GM12891 (cell line): ENCODE data around the gene JAM3.
"Not testable (repeated sequence)": the region's sequence is repeated elsewhere in the genome, so short reads cannot be mapped to it uniquely, and the experiment has no call there.

Source experiments
- DNase-seq: peaks from one replicate; pipeline ENCODE4 v3.0.0; 2011; ENCODE audit warnings: low spot score; ENCODE audit not compliant: insufficient read length
- FAIRE-seq: peaks from 2 replicates; lab custom pipeline; 2011; peaks lifted over from hg19 to GRCh38; lab: Jason Lieb, UNC
- PAX5 ChIP-seq: IDR thresholded peaks from 2 replicates; pipeline ENCODE4 v1.6.1; 2011; ENCODE audit warnings: low read length, moderate library complexity, mild to moderate bottlenecking; ENCODE audit not compliant: insufficient read depth, severe bottlenecking
- POLR2A ChIP-seq: IDR thresholded peaks from 2 replicates; pipeline ENCODE4 v1.6.1; 2011; ENCODE audit warnings: low read depth, low read length, control low read depth
- POLR2AphosphoS5 ChIP-seq: IDR thresholded peaks from 2 replicates; pipeline ENCODE4 v1.6.1; 2011; ENCODE audit warnings: low read depth, low read length, control low read depth
- POU2F2 ChIP-seq: IDR thresholded peaks from 2 replicates; pipeline ENCODE4 v1.6.1; 2011; ENCODE audit warnings: low read depth, mild to moderate bottlenecking, control low read depth, low read length, moderate library complexity
- SPI1 ChIP-seq: IDR thresholded peaks from 2 replicates; pipeline ENCODE4 v1.6.1; 2011; ENCODE audit warnings: low read depth, low read length, control low read depth
- TAF1 ChIP-seq: IDR thresholded peaks from 2 replicates; pipeline ENCODE4 v1.6.1; 2011; ENCODE audit warnings: low read depth, low read length, control low read depth

The JAM3 gene

GRCh38 chr11:134070342-134070845 lies 1.5 kb downstream of the JAM3 start:
- TF ChIP-seq PAX5: no peak
- FAIRE-seq: no peak
- no peak for DNase-seq

DNA sequence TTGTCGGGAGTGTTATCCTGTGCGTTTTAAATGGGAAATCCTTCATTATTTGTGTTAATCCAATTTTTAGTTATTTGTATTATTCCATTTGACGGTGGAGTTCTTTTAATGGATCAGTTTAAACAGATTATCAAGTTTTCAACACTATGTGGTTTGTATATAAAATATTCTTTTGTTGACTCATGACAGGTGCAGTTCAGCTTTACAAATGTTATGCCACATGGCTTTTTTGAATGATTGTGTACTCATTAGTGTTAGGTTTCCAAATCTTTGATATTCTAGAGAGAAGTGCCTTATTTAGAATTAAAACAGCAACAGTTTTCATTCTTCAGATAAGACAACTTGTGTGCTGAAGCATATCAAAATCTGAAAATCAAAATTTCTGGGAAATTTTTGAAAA lies 2.4 kb downstream of the JAM3 start:
- FAIRE-seq (no peak), DNase-seq (no peak)
- no peak for TF ChIP-seq SPI1
- no peak for TF ChIP-seq POU2F2

DNA sequence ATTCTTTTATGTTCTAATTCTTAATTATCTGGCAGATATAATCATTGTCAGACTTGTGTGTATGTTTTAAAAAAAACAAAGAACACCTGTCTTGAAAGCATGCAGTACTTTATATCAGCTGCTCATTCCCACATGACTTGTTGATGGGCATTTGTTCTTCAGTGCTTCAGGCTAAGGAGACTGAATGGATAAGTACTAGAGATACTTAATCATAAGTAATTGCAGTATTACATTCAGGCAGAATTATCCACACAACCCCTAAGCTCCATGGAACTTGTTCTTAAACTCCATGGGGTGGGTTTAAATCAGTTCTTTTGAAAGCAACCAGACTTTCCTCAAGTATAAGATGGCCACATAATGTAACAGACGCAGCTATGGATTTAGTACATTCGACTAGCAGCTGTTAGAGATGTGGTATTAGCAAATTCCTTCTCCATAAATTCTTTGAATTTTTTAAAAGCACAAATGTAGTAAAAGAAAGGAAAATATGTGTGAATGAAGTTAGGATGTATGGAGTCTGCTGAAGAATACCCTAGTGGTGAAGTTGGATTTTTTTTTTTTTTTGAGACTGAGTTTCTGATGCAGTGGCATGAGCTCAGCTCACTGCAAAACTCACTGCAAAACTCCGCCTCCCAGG lies 3.0 kb downstream of the JAM3 start:
- no peak for DNase-seq
- TF ChIP-seq POLR2AphosphoS5 (no peak), PAX5 (no peak), POU2F2 (no peak), TAF1 (no peak)
- no peak for FAIRE-seq

GRCh38 chr11:134072844-134073243 lies 4.0 kb downstream of the JAM3 start:
- no peak for TF ChIP-seq SPI1
- TF ChIP-seq POU2F2: peak; percentile 48; the same call in 1 of the 2 replicates
- DNase-seq (no peak), FAIRE-seq (peak; percentile 59)

- DNase-seq: no peak
- FAIRE-seq: no peak
- TF ChIP-seq POLR2AphosphoS5: no peak
- no peak for TF ChIP-seq SPI1
- TF ChIP-seq TAF1: no peak
- TF ChIP-seq POLR2A: no peak
- TF ChIP-seq POU2F2: no peak
- no peak for TF ChIP-seq PAX5
Measured at GRCh38 chr11:134074346-134074745, 5.5 kb downstream of the JAM3 start.

DNA sequence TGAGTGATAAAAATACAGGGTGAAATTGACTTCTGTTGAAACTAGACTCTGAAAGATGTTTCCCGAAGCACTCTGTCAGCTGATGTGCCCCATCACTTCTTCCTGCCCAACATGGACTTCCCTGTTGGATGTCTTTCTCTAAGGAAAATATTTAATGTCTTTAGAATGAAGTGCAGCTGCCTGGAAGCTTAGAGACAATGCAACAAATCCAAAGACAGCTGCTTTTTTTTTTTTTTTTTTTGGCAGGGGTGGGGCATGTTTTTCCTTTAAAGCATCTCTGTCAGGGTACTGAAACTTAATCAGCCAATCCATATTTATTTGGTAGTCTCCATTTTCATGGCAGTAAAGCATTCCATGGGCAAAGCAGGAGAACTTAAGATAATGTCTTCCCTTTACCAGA lies 5.9 kb downstream of the JAM3 start:
- no peak for FAIRE-seq
- no peak for DNase-seq
- TF ChIP-seq TAF1 (no peak), POLR2AphosphoS5 (no peak), PAX5 (no peak), POLR2A (no peak), POU2F2 (no peak), SPI1 (no peak)

DNA sequence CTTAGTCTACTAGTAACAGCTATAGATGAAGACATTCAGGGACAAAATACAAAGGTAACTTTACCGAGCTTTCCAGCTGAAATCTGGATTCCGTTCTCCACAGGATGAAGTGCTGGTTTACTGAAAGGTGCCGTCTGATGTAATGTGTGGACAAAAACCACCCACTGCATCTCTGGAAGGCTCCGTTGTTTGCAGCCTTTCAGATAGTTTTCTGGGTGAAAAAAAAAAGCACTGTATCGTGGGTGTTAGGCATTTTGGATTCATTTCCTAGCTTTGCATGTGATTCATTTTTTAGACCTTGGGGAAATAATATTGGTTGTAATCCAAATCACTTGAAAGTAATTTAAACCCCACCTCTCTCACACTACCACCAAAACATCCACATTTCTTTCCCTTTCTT lies 10.4 kb downstream of the JAM3 start:
- TF ChIP-seq SPI1 (no peak), POLR2AphosphoS5 (no peak), PAX5 (no peak), POU2F2 (no peak), POLR2A (no peak)
- DNase-seq (no peak), FAIRE-seq (no peak)

GRCh38 chr11:134081258-134081657 lies 12.4 kb downstream of the JAM3 start:
- DNase-seq, FAIRE-seq: not testable (repeated sequence)

- no peak for FAIRE-seq
- TF ChIP-seq SPI1 (no peak), PAX5 (no peak), POU2F2 (no peak), POLR2AphosphoS5 (no peak), POLR2A (no peak)
Measured at GRCh38 chr11:134082990-134083389, 14.1 kb downstream of the JAM3 start.

DNA sequence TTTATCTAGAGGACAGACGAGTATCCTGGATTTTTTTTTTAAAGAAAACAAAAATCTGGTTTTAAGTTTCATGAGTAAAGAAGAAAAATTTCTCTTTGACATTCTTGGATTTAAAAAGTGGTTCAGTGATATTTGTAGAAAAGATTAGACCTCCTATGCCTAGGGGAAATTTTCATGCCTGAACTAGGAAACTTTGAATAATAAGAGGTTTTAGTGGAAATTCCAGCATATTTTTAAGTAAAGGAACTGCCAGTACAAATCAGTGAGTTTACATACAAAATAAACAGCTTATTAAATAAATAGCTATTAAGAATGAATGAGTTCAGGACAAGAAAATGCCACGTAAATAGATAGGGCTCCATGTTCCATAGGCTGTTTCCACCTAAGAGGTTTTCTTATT lies 17.5 kb downstream of the JAM3 start:
- FAIRE-seq (no peak), DNase-seq (no peak)
- TF ChIP-seq POLR2AphosphoS5: no peak
- no peak for TF ChIP-seq TAF1
- TF ChIP-seq POU2F2: no peak
- TF ChIP-seq POLR2A: no peak
- TF ChIP-seq SPI1: no peak
- no peak for TF ChIP-seq PAX5

More at GRCh38 chr11:134082990-134083389, 14.1 kb downstream of the JAM3 start:
- DNase-seq: no peak

- not testable (repeated sequence) for DNase-seq, FAIRE-seq
Measured at GRCh38 chr11:134092006-134092405, 23.1 kb downstream of the JAM3 start.

DNA sequence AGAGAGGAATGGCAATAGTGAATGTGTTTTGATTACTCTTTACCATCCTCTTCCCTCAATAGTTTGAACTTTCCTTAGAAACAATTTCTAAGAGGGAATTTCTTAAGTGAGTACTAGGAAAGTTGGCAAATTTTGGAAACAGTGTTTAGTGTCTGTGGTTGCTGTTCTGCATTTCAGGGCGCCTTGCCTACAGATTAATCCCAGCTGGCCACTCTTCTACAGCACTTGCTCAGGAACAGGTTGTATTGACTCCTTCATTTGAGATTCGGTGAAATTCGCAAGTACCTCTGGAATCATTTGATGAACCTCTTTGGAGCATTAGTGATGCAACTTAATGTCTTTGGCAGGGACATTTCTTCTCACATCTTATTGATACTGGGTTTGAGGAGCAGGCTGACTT lies 28.3 kb downstream of the JAM3 start:
- TF ChIP-seq SPI1: no peak
- TF ChIP-seq POLR2AphosphoS5: no peak
- no peak for TF ChIP-seq POU2F2
- no peak for TF ChIP-seq PAX5
- DNase-seq (no peak), FAIRE-seq (no peak)

DNA sequence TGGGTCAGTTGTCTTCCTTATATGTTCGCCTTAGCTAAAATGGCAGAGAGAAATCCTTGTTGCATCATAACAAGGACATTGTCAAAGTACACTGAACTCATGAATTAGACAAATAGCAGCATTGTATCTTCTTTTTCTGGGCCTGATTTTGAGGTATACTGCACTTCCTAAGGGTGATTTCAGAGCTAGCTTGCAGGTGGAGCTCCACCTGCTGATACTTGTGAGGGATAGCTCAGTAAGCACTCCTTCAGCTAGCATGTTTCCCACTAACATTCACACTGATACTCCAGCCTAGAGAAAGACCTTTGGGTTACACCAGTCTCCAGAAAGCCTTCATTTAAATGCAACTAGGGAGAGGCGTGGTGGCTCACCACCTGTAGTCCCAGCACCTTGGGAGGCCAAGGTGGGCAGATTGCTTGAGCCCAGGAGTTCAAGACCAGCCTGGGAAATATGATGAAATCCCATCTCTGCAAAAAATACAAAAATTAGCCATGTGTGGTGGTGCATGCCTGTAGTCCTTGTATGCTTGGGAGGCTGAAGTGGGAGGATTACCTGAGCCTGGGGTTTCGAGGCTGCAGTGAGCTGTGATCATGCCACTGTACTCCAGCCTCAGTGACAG lies 29.8 kb downstream of the JAM3 start:
- DNase-seq: no peak
- FAIRE-seq: peak; percentile 92
- TF ChIP-seq POLR2A: no peak
- TF ChIP-seq POU2F2: no peak
- TF ChIP-seq PAX5: no peak
- TF ChIP-seq TAF1: no peak
- TF ChIP-seq POLR2AphosphoS5: no peak
- TF ChIP-seq SPI1: no peak
